B cell (primary cell): ENCODE results near the gene PISD.

Experiments
- EZH2 ChIP-seq: IDR thresholded peaks from 2 replicates; pipeline ENCODE4 v1.6.1; 2012; ENCODE audit warnings: borderline replicate concordance, low read depth, mild to moderate bottlenecking, moderate library complexity, low read length; ENCODE audit not compliant: insufficient read depth, poor library complexity, severe bottlenecking
- TF ChIP-seq, protein P1 (sequence below): fragments of 200-600 bp; IDR thresholded peaks from one replicate; pipeline ENCODE4 v1.8.0; 2022; ENCODE audit warnings: antibody characterized with exemption, mild to moderate bottlenecking

DNA sequence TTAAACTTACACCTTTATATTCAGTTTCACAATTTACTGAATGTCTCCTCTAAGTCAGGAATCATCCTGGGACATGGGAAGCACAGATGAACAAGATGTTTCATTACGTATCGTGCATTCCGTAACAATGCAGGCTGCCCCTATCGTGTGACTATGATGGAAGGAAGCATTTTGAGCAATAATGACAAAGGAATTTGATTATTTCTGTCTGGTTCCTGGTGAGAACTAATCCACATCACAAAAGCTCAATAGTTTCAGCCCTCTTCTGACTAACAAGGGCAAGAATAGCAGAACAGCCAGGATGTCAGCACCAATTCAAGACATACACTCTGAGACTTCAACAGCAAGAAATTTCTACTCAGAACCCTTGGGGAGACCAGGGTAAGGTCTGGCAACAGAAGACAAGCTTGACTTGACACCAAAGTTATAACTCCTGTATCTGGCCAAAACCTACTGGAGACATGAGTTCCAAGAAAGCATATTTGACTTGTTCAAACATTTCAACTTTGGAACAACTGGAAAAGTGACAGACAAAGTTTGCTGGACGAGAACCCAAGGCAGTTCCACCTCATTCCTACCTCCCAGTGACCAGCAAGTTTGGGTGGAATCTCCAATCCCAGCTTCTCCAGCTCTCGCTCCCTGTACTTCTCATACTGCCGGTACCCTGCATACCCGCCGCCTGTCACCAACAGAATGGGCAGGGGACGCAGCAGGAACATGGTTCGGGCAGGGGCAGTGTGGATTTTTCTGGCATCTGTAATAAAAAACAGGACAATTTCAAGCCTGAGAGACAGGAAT, 14.3 kb downstream of the PISD start:
- TF ChIP-seq, protein P1, sequence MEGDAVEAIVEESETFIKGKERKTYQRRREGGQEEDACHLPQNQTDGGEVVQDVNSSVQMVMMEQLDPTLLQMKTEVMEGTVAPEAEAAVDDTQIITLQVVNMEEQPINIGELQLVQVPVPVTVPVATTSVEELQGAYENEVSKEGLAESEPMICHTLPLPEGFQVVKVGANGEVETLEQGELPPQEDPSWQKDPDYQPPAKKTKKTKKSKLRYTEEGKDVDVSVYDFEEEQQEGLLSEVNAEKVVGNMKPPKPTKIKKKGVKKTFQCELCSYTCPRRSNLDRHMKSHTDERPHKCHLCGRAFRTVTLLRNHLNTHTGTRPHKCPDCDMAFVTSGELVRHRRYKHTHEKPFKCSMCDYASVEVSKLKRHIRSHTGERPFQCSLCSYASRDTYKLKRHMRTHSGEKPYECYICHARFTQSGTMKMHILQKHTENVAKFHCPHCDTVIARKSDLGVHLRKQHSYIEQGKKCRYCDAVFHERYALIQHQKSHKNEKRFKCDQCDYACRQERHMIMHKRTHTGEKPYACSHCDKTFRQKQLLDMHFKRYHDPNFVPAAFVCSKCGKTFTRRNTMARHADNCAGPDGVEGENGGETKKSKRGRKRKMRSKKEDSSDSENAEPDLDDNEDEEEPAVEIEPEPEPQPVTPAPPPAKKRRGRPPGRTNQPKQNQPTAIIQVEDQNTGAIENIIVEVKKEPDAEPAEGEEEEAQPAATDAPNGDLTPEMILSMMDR = no peak
- TF ChIP-seq EZH2 = no peak
